HG03432 (cell line): Measurements from ENCODE around the gene SLC4A7.
"Not testable (repeated sequence)": the region's sequence is repeated elsewhere in the genome, so short reads cannot be mapped to it uniquely, and the experiment has no call there.

ENCODE experiments used
- ATAC-seq: cut with Tn5 transposase; IDR thresholded peaks from one replicate; pipeline ENCODE4 v1.9.1; 2021; ENCODE audit warnings: mild to moderate bottlenecking, moderate library complexity; ENCODE audit not compliant: unreplicated experiment

The SLC4A7 gene

GRCh38 chr3:27484015-27484844 lies at the start of gene SLC4A7:
Gene SLC4A7 (minus strand): TSS chr3:27484384. CDS start chr3:27484126, 258 bp downstream.
- ATAC-seq = peak; percentile 93

GRCh38 chr3:27533261-27533607 lies 49.0 kb upstream of the SLC4A7 start:
- no peak for ATAC-seq

GRCh38 chr3:27532426-27533260 lies 48.5 kb upstream of the SLC4A7 start:
- ATAC-seq = no peak

- ATAC-seq = not testable (repeated sequence)
Measured at GRCh38 chr3:27531193-27531751, 47.1 kb upstream of the SLC4A7 start.

- no peak for ATAC-seq
Measured at GRCh38 chr3:27528791-27529190, 44.6 kb upstream of the SLC4A7 start.

- peak; percentile 62 for ATAC-seq
Measured at GRCh38 chr3:27526614-27527315, 42.6 kb upstream of the SLC4A7 start.

- no peak for ATAC-seq
Measured at GRCh38 chr3:27521872-27522265, 37.7 kb upstream of the SLC4A7 start.

GRCh38 chr3:27521179-27521871 lies 37.1 kb upstream of the SLC4A7 start:
- ATAC-seq = no peak

- ATAC-seq = no peak
Measured at GRCh38 chr3:27511724-27512422, 27.7 kb upstream of the SLC4A7 start.

GRCh38 chr3:27509376-27509775 lies 25.2 kb upstream of the SLC4A7 start:
- ATAC-seq = no peak

- ATAC-seq = no peak
Measured at GRCh38 chr3:27508424-27508823, 24.2 kb upstream of the SLC4A7 start.

- no peak for ATAC-seq
Measured at GRCh38 chr3:27507515-27508266, 23.5 kb upstream of the SLC4A7 start.

- no peak for ATAC-seq
Measured at GRCh38 chr3:27507111-27507510, 22.9 kb upstream of the SLC4A7 start.

GRCh38 chr3:27504749-27505148 lies 20.6 kb upstream of the SLC4A7 start:
- no peak for ATAC-seq

- ATAC-seq = no peak
Measured at GRCh38 chr3:27503526-27503925, 19.3 kb upstream of the SLC4A7 start.

- ATAC-seq = no peak
Measured at GRCh38 chr3:27501759-27502158, 17.6 kb upstream of the SLC4A7 start.

- ATAC-seq = no peak
Measured at GRCh38 chr3:27500986-27501385, 16.8 kb upstream of the SLC4A7 start.

- ATAC-seq = no peak
Measured at GRCh38 chr3:27500035-27500434, 15.9 kb upstream of the SLC4A7 start.

- no peak for ATAC-seq
Measured at GRCh38 chr3:27494784-27495183, 10.6 kb upstream of the SLC4A7 start.
